PC-9 (cell line): Measurements from ENCODE around the gene MICAL2.

Experiments used
- CTCF ChIP-seq: fragments of 200-600 bp; sonication (generic); conservative IDR thresholded peaks from 2 replicates; pipeline ENCODE4 v1.6.1; 2017; ENCODE audit warnings: mixed run types, antibody characterized with exemption, mild to moderate bottlenecking, moderate library complexity
- EZH2 ChIP-seq: fragments of 200-600 bp; sonication (generic); IDR thresholded peaks from 2 replicates; pipeline ENCODE4 v1.8.0; 2017; ENCODE audit warnings: antibody characterized with exemption, low read depth

- TF ChIP-seq CTCF (no peak), EZH2 (no peak)
These were observed 196.4 kb downstream of the MICAL2 start for GRCh38 chr11:12306830-12307229.
